Stimulated activated CD4-positive, alpha-beta T cell treated with anti-CD3 and anti-CD28 coated beads, TNF-alpha, amount 100 ng/mL, for 24 hours (primary cell): ENCODE measurements around the gene ITGB2.
"Not testable (repeated sequence)": the region's sequence is repeated elsewhere in the genome, so short reads cannot be mapped to it uniquely, and the experiment has no call there.

Experiments used
- DNase-seq, 3 experiments: peaks; one replicate each; pipeline ENCODE4 v3.0.0-alpha.2; 2020; ENCODE audit warnings: low read depth in 3 of 3

ITGB2 gene

GRCh38 chr21:44926331-44927101, 5.8 kb upstream of the ITGB2 start:
- DNase-seq, result peak in 1 of 3 experiments; percentile 41

DNA sequence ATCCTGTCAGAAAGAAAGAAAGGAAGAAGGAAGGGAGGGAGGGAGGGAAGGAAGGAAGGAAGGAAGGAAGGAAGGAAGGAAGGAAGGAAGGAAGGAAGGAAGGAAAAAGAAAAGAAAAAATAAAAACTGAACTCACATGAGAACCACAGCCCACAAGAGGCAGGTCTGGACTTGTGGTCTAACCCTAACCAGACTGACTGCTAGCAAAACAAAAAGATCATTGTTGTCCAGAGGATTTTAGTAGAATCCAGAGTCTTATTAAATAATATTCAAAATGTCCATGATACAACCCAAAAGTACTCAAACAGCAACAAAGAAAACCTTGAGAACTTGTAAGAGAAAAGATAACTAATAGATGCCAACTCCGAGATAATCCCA, 4.7 kb upstream of the ITGB2 start:
- DNase-seq, result no peak

DNA sequence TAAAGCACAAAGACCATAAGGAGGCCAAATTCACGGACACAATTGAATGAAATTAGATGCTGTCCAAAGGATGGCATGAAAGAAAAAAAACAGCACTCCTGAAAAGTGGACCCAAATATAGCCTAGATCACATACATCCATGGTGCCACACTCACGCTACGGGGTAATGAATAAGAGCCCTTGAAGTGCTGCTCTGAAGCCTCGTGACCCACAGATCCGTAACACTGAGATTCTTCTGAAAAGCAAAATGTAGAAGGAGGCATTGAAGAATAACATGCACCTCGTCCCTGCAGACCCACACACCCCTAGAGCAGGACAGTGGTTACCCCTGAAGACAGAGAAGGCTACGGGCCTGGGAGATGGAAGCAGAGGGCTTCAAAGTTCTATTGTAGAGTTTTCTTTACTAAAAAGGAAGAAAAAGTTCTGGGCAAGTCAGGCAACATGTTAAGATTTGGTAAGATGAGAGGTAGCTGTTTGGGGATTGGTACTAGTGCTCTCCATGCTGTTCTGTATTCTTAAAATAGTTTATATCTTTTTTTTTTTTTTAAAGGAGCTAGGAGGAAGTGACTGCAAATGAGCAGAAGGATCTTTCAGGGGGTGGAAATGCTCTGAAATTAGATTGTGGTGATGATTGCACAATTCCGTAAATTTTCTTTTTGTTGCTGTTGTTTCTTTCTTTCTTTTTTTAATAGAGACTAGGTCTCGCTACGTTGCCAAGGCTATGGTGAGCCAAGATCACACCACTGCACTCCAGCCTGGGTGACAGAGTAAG, 4.1 kb upstream of the ITGB2 start:
- no peak for DNase-seq

- DNase-seq, result no peak
These were observed 2.9 kb upstream of the ITGB2 start for GRCh38 chr21:44923480-44924084.

DNA sequence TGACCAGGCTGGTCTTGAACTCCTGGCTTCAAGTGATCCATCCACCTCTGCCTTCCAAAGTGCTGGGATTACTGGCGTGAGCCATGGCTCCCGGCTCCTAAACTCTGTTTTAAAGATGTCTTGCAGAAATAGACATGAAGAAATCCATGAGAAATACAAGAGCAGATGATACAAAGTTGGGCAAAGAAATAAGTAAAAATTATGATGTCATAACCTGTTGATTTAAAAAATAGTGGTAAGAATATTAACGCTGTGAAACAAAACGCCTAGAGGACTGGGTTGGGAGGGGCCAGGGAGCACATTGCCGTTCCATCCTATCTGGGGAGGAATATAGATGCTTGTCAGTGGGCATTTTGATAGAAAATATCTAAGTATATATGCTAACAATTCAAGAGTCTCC, 1.2 kb upstream of the ITGB2 start:
- DNase-seq, result no peak

- DNase-seq, result no peak
These were observed 596 bp downstream of the ITGB2 start for GRCh38 chr21:44919913-44920693.

- DNase-seq, result no peak
These were observed 1.4 kb downstream of the ITGB2 start for GRCh38 chr21:44919111-44919912.

DNA sequence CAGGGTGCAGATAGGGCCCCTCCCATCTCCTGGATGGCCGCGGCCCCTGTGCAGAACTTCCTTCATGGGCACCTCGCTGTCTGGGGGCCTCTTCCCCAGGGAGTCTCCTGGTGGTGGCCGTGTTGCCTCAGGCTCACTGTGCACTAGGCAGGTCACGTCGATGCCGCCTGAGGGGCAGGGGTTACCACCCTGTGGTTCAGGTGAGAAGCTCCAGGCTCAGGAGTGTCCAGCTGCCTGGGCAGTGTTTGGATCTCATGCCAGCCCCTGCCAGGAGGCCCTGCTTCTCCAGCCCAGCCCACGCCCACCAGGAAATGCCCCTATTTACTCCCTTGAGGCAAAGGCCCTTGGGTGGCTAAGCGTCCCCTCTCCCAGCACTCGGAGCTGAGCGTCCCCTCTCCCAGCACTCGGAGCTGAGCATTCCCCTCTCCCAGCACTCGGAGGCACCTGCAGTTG, 2.1 kb downstream of the ITGB2 start:
- no peak for DNase-seq

GRCh38 chr21:44918107-44918470, 2.6 kb downstream of the ITGB2 start:
- DNase-seq, result no peak

GRCh38 chr21:44917446-44918106, 3.1 kb downstream of the ITGB2 start:
- no peak for DNase-seq

DNA sequence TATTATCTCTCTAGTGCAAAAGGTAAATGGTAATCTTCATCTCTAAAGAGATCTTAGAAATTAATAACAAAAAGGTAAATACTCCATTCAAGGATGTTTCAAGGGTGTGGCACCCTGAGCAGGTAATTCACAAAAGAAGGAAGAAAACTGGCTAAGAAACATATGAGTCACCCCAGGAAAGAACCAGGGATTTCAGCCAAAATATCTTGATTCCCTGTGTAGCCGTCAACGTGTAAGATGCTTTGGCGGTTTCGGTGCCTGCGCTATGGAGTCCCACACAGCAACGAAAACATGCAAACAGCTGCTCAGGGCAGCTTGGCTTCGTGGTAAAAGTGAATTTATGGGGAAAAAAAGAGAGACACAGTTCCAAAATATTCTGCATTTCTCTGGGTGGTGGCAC, 3.7 kb downstream of the ITGB2 start:
- no peak for DNase-seq

DNA sequence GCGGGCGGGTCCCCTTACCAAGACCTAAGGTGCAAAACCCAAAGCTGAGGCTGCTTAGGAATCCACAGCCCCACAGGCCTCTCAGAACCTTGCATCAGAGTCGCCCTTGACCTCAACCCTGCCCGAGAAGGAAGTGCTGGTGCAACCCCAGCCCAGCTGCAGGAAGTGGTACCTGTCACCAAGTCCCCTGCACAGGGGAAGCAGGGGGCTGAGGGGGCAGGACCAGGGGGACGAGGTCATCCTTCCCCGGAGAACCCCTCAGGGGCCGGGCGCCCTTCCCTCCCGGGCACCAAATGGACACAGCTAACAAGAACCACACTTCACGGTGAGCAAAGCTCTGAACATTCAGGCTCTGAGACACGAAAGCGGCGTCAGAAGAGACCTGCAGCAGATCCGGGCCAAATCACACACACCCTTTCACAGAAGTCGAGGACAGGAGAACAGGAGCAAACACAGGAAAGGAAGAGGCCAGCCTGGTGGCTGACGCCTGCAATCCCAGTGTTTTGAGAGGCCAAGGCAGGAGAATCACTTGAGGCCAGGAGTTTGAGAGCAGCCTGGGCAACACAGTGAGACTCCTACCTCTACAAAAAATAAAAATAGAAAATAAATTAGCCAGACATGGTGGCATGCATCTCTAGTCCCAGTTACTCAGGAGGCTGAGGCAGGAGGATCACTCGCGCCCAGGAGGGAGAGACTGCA, 6.4 kb downstream of the ITGB2 start:
- no peak for DNase-seq

- no peak for DNase-seq
These were observed 7.1 kb downstream of the ITGB2 start for GRCh38 chr21:44913425-44914175.

DNA sequence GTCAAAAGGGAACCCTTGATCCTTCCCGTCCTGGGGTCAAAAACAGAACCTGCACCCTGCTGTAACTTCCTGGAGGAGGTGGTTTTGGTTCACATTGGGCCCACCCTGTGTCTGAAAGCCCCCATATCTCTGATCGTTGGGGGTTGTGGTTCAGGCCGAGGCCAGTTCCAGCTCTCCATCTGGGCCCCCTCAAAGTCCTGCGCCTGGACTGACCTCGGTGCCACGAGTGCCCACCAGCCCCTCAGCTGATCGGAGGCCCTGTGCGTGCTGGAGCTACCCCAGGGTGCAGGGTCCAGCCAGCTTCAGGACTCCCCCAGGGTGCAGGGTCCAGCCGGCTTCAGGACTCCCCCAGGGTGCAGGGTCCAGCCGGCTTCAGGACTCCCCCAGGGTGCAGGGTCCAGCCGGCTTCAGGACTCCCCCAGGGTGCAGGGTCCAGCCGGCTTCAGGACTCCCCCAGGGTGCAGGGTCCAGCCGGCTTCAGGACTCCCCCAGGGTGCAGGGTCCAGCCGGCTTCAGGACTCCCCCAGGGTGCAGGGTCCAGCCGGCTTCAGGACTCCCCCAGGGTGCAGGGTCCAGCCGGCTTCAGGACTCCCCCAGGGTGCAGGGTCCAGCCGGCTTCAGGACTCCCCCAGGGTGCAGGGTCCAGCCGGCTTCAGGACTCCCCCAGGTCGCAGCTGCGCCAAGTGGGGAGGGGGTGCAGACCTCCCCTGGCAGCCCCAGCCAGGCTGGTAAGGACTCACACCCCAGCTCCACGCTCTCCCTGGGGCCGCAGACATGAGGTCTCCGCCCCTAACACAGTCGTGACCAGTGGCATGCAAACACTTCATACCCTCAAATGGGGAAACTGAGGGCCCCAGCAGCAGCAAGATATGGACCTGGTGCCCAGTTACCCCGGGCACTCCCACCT, 7.9 kb downstream of the ITGB2 start:
- DNase-seq, result not testable (repeated sequence)

- no peak for DNase-seq
These were observed 8.6 kb downstream of the ITGB2 start for GRCh38 chr21:44912158-44912473.

DNA sequence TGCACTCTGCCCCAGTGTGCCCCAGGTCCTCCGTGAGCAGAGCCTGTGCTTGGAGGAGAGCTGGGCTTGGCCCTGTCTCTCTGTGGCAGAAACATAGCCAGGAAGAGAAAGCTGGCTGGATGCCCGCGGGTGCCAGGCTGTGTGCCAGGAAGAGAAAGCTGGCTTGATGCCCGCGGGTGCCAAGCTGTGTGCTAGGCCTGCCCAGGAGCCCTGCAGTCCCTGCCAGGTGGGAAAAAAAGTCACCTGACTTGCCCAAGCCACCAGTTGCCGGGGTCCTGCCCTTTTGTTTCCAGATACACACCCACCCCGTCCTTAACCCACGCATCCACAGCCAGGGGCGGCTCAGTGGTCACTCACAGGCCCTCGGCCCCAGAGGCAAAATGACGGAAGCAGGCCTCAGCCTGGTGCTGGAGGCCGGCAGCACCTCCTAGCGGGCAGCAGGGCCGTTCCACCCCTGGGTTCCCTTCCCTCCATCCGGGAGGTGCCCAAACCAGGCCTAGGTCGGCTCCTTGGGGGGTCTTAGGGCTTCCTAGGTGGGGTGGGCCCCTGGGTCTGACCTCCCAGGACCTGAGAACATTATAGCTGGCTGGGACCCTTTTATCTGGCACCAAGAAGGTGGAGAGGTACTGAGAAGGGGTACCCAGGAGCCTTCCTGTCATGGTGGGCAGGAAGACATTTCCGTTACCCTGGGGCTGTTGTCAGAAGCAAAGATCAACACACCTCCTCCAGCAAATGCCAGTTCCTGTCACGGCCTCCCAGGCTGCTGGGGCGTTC, 9.1 kb downstream of the ITGB2 start:
- no peak for DNase-seq

DNA sequence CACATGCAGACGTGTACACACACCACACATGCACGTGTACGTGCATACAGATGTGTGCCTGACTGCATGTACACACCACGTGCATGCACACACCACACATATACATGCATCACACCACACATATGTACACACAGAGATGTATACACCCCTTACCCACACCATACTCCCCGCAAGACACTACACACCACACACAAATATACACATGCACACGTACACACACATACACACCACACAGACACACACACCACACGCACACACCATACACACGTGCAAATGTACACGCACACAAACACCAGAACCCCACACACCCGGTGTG, 9.7 kb downstream of the ITGB2 start:
- no peak for DNase-seq
